Endothelial cell of umbilical vein (primary cell): Measurements from ENCODE around the gene BLACAT1. TPM values are rescaled to one million over a fixed set of nuclear protein-coding genes. Genes with fewer than 3 reads are reported as not detected.

ENCODE experiments used
- BruUV-seq: library from RNA; stranded (reverse); fragments of 400-500 nt; replicated peaks from 2 replicates; lab custom pipeline; 2021; lab: Mats Ljungman, UMichigan
- CTCF ChIA-PET: fragments of 300-600, 350-600 bp; sonication (Branson Sonifier 250); formaldehyde crosslinking; loops from one replicate; lab custom pipeline; 2021; ENCODE audit warnings: antibody characterized with exemption, inconsistent platforms; lab: Charles Lee
- POLR2A ChIA-PET: fragments of 300-600, 350-600 bp; sonication (Branson Sonifier 250); formaldehyde crosslinking; loops from one replicate; lab custom pipeline; 2021; ENCODE audit warnings: antibody characterized with exemption, inconsistent platforms; lab: Charles Lee
- DNase-seq: peaks from one replicate; pipeline ENCODE4 v3.0.0-alpha.2; 2011; ENCODE audit warnings: low read depth, low spot score
- FAIRE-seq: peaks from 2 replicates; lab custom pipeline; 2011; peaks lifted over from hg19 to GRCh38; lab: Jason Lieb, UNC
- H2AFZ ChIP-seq: 2 replicates; pipeline ENCODE4 v1.6.0; 2012; ENCODE audit warnings: low read depth, low read length, control low read depth, inconsistent platforms
- H3K27ac ChIP-seq: 2 replicates; pipeline ENCODE4 v1.5.1; 2011; ENCODE audit warnings: low read depth, mild to moderate bottlenecking, control low read depth, low read length, moderate library complexity; ENCODE audit not compliant: insufficient read depth
- H3K27me3 ChIP-seq, 2 experiments: 2 replicates each; pipeline versions ENCODE4 v1.6.0 to v1.6.1; 2011; ENCODE audit warnings: low read length in 2 of 2, mixed read lengths in 1 of 2; ENCODE audit not compliant: control insufficient read depth in 2 of 2, insufficient read depth in 2 of 2
- H3K36me3 ChIP-seq, 2 experiments: 2 replicates in 1 of 2; 3 replicates in 1 of 2; pipeline ENCODE4 v1.5.1; 2011; ENCODE audit warnings: low read length in 2 of 2, mild to moderate bottlenecking in 1 of 2, moderate library complexity in 1 of 2; ENCODE audit not compliant: control insufficient read depth in 2 of 2, insufficient read depth in 2 of 2; ENCODE audit errors: extremely low read depth in 1 of 2
- H3K4me1 ChIP-seq: 3 replicates; pipeline ENCODE4 v1.5.1; 2011; ENCODE audit warnings: mild to moderate bottlenecking, low read length; ENCODE audit not compliant: control insufficient read depth, insufficient read depth; ENCODE audit errors: extremely low read depth
- H3K4me2 ChIP-seq: 2 replicates; pipeline ENCODE4 v1.6.1; 2011; ENCODE audit warnings: low read length, control low read depth, mixed read lengths; ENCODE audit not compliant: insufficient read depth
- H3K4me3 ChIP-seq, 3 experiments: fragments of 200-600 bp in 1 of 3; sonication (generic), shearing (Covaris generic) in 1 of 3; replicated peaks in 1 of 3; 2 replicates each; pipeline ENCODE4 v1.5.1; 2011 to 2016; ENCODE audit warnings: control low read depth in 3 of 3, low read length in 3 of 3, mild to moderate bottlenecking in 2 of 3, inconsistent platforms in 1 of 3, low read depth in 1 of 3, moderate library complexity in 1 of 3; ENCODE audit not compliant: insufficient read depth in 1 of 3
- H3K79me2 ChIP-seq: 2 replicates; pipeline ENCODE4 v1.6.0; 2012; ENCODE audit warnings: low read length, inconsistent platforms; ENCODE audit not compliant: control insufficient read depth, insufficient read depth
- H3K9ac ChIP-seq: replicated peaks from 2 replicates; pipeline ENCODE3; 2011; ENCODE audit warnings: low read length, control low read depth; ENCODE audit not compliant: insufficient read depth; ENCODE audit errors: extremely low read depth
- H3K9me1 ChIP-seq: replicated peaks from 3 replicates; pipeline ENCODE4 v1.6.0; 2011; ENCODE audit warnings: mild to moderate bottlenecking, low read length; ENCODE audit not compliant: control insufficient read depth, insufficient read depth; ENCODE audit errors: extremely low read depth
- H3K9me3 ChIP-seq: replicated peaks from 2 replicates; pipeline ENCODE4 v1.5.1; 2012; ENCODE audit warnings: low read length, inconsistent platforms; ENCODE audit not compliant: control insufficient read depth, insufficient read depth
- H4K20me1 ChIP-seq: replicated peaks from 2 replicates; pipeline ENCODE3; 2011; ENCODE audit warnings: mild to moderate bottlenecking, low read length; ENCODE audit not compliant: control insufficient read depth, insufficient read depth; ENCODE audit errors: extremely low read depth
- CTCF ChIP-seq, 2 donors: IDR thresholded peaks; 1 replicate in 1 of 2; 2 replicates in 1 of 2; pipeline ENCODE4 v1.5.1; 2011; ENCODE audit warnings: low read length in 2 of 2, mild to moderate bottlenecking in 2 of 2, moderate library complexity in 2 of 2, control low read depth in 1 of 2, inconsistent platforms in 1 of 2, low read depth in 1 of 2; ENCODE audit not compliant: insufficient read depth in 1 of 2; ENCODE audit errors: extremely low read depth in 1 of 2
- FOS ChIP-seq: IDR thresholded peaks from 2 replicates; pipeline ENCODE4 v1.6.1; 2011; ENCODE audit warnings: mild to moderate bottlenecking, low read length, moderate library complexity, borderline replicate concordance; ENCODE audit not compliant: insufficient read depth
- GATA2 ChIP-seq: IDR thresholded peaks from 2 replicates; pipeline ENCODE4 v1.7.0; 2011; ENCODE audit warnings: low read depth, mild to moderate bottlenecking, moderate library complexity, mixed read lengths, low read length; ENCODE audit not compliant: insufficient read length, insufficient read depth
- JUN ChIP-seq: IDR thresholded peaks from 2 replicates; pipeline ENCODE4 v1.6.1; 2011; ENCODE audit warnings: borderline replicate concordance, low read depth; ENCODE audit not compliant: insufficient read length, insufficient read depth
- MAX ChIP-seq: IDR thresholded peaks from 2 replicates; pipeline ENCODE4 v1.6.1; 2011; ENCODE audit not compliant: insufficient read depth, insufficient read length
- MYC ChIP-seq: IDR thresholded peaks from one replicate; pipeline ENCODE4 v1.6.1; 2011; ENCODE audit warnings: mild to moderate bottlenecking, low read depth, low read length
- POLR2A ChIP-seq: IDR thresholded peaks from 2 replicates; pipeline ENCODE4 v1.6.1; 2012; ENCODE audit warnings: low read depth, mild to moderate bottlenecking, control low read depth, low read length
- POLR2AphosphoS5 ChIP-seq: IDR thresholded peaks from 2 replicates; pipeline ENCODE4 v1.6.1; 2012; ENCODE audit warnings: low read depth, mild to moderate bottlenecking, control low read depth, low read length, moderate library complexity; ENCODE audit not compliant: insufficient read depth
- dilution Hi-C: fragments of 300-500 bp; cut with MboI; formaldehyde crosslinking; loops from one replicate; pipeline ENCODE4 v1.15.0; 2019; ENCODE audit warnings: low sequenced_read_pairs; ENCODE audit not compliant: extremely low pct_ligation_motif_present
- intact Hi-C: fragments of 100-400 bp; cut with micrococcal nuclease; formaldehyde crosslinking; loops from one replicate; pipeline ENCODE4 v1.10.0; 2022
- polyA plus RNA-seq, 4 experiments: library from polyadenylated mRNA; depleted of rRNA in 3 of 4; stranded (reverse) in 3 of 4; unstranded in 1 of 4; fragments of >200 nt; gene quantifications; 2 replicates each; pipeline versions ENCODE4 v1.2.1 to v1.2.3, GENCODE V29; 2011 to 2012; ENCODE audit warnings: missing spikeins in 1 of 4
- total RNA-seq: library from RNA; stranded (reverse); gene quantifications from 2 replicates; pipeline ENCODE4 v1.2.3, GENCODE V29; 2021

BLACAT1 gene
- total and polyA plus RNA-seq, 2 donors (not counting 3 experiments of a cell fraction or from before 2014, with no cell fraction given), result not detected

- peaks cover 22 to 25% of the 10 kb centered on the region in 2 experiments for H3K27me3 ChIP-seq
- dilution Hi-C loops (no loop called here), intact Hi-C loops (no loop called here)
- H3K9ac ChIP-seq, result no peak overlapping the region
- no peak overlapping the region for H3K4me2 ChIP-seq
- H3K27ac ChIP-seq, result no peak overlapping the region
- DNase-seq, result no peak
- no peaks in the 10 kb centered on the region for H4K20me1 ChIP-seq
- TF ChIP-seq MYC (no peak), POLR2AphosphoS5 (no peak), MAX (no peak)
- H3K9me3 ChIP-seq, result no peaks in the 10 kb centered on the region
- ChIA-PET POLR2A (no interaction called here), CTCF (interaction anchor here (1.1 to 8.9 kb wide), 3 partner anchors 12 to 146 kb away, joined by 3 to 96 read pairs (median 5); no protein-coding TSS in a partner anchor)
- no peaks in the 10 kb centered on the region for H3K4me1 ChIP-seq
- no peaks in the 10 kb centered on the region for H3K79me2 ChIP-seq
- no peaks in the 10 kb centered on the region for H3K9me1 ChIP-seq
- no peak for FAIRE-seq
- H2AFZ ChIP-seq, result no peak overlapping the region
- no TSS peak for BruUV-seq
- no peaks in the 10 kb centered on the region for H3K36me3 ChIP-seq
- H3K4me3 ChIP-seq, result no peak overlapping the region
Measured at GRCh38 chr1:205499789-205500188, 43.9 kb upstream of the BLACAT1 start.

- Histone ChIP-seq H3K27ac (no peak overlapping the region), H3K9ac (no peak overlapping the region), H4K20me1 (no peaks in the 10 kb centered on the region), H3K9me1 (no peaks in the 10 kb centered on the region), H2AFZ (no peak overlapping the region), H3K4me1 (no peaks in the 10 kb centered on the region), H3K36me3 (no peaks in the 10 kb centered on the region), H3K4me2 (no peak overlapping the region), H3K27me3 (peaks cover 6 to 22% of the 10 kb centered on the region in 2 experiments), H3K9me3 (no peaks in the 10 kb centered on the region), H3K4me3 (no peak overlapping the region), H3K79me2 (no peaks in the 10 kb centered on the region)
- dilution Hi-C loops (no loop called here), intact Hi-C loops (no loop called here)
- no peak for TF ChIP-seq CTCF (IDR thresholded peaks at IDR 0.05; ENCODE audit: extremely low read depth in 1 of 2, insufficient read depth in 1 of 2, low read depth in 1 of 2, low read length in 2 of 2)
- TF ChIP-seq JUN, result no peak
- no peak for TF ChIP-seq POLR2AphosphoS5
- no peak for TF ChIP-seq POLR2A
- TF ChIP-seq FOS, result no peak
- TF ChIP-seq MYC, result no peak
- no peak for TF ChIP-seq GATA2
- no peak for TF ChIP-seq MAX
- no TSS peak for BruUV-seq
- DNase-seq, result no peak
- ChIA-PET POLR2A (no interaction called here), CTCF (interaction anchor here (1.2 to 8.9 kb wide), 3 partner anchors 10 to 143 kb away, joined by 5 to 96 read pairs (median 5); no protein-coding TSS in a partner anchor)
- no peak for FAIRE-seq
Measured at GRCh38 chr1:205497351-205497750, 41.5 kb upstream of the BLACAT1 start.
